NCI-H2081 (cell line): ENCODE results near the gene RAB3D.
"Not testable (repeated sequence)": the region's sequence is repeated elsewhere in the genome, so short reads cannot be mapped to it uniquely, and the experiment has no call there.

Experiments used
- DNase-seq, 2 experiments: peaks; one replicate each; lab custom pipeline; 2025; lab: John Stamatoyannopoulos, UW

Gene RAB3D

DNA sequence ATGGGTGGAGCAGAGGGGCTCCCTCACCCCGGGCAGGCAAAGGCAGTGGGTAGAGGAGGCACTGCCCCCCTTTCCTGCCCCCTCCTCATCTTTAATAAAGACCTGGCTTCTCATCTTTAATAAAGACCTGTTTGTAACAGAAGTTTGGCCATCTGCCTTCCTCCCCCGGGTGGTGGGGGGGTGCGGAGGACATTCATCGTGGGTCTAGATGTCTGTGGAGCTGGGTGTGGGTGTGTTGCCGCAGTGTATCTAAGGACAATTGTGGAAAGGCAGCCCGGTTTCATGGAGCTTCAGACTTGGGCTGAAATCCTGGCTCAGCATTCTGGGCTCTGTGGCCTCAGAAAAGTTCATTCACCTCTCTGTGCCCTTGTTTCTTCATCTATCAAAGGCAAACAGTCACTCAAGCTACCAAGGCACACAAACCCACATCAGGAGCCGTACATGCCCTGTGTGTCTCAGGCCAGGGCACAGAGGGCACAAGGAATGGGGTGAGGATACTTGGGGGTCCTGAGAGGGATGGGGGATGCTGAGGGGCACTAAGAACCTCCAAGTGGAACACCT lies 26.2 kb upstream of the RAB3D start:
- no peak for DNase-seq

DNA sequence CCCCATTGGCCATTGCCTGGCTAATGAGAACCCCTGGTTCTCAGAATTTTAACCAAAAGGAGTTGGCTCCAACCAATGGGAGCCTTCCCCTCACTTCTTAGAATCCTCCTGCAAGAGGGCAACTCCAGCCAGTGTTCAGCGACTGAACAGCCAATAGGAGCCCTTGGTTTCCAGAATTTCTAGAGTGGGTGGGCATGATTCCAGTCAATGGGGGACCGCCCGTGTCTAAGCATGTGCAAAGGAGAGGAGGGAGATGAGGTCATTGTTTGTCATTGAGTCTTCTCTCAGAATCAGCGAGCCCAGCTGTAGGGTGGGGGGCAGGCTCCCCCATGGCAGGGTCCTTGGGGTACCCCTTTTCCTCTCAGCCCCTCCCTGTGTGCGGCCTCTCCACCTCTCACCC lies 25.5 kb upstream of the RAB3D start:
- DNase-seq: no peak

DNA sequence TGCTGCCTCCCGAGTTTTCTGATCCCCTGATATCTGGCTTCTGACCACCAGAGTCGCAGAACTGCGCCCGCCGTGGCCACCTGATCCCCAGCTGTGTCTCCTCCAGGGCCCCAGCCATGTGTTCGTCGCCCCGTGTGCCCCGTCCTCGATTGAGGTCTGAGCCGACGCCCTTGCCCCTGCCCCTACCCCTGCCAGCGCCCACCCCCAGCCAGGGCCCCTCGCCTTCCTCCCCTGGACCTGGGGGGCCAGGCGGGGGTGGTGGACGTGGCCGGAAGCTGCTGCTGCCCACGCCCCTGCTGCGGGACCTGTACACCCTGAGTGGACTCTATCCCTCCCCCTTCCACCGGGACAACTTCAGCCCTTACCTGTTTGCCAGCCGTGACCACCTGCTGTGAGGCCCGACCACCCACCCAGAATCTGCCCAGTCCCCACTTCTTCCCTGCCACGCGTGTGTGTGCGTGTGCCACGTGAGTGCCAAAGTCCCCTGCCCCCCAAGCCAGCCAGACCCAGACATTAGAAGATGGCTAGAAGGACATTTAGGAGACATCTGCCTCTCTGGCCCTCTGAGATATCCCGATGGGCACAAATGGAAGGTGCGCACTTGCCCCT lies 24.9 kb upstream of the RAB3D start:
- DNase-seq: no peak

DNA sequence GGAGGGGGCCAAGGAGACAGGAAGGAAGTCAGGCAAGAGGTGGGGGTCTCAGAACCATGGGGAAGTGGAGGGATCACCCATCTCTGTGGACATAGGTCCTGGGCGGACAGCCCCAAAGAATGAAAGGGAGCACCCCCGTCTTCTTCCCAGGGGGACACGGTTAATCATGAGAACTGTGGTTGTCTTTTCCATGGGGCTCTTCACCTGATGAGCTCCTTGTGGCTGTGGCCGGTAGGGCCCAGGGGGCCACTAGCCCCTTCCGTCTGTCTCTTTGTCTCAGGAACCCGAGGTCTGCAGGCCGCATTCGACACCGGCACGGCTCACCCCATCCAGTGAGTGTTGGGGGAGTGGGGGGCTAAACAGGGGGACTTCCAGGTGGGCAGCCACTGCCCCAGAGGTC lies 24.4 kb upstream of the RAB3D start:
- no peak for DNase-seq

DNA sequence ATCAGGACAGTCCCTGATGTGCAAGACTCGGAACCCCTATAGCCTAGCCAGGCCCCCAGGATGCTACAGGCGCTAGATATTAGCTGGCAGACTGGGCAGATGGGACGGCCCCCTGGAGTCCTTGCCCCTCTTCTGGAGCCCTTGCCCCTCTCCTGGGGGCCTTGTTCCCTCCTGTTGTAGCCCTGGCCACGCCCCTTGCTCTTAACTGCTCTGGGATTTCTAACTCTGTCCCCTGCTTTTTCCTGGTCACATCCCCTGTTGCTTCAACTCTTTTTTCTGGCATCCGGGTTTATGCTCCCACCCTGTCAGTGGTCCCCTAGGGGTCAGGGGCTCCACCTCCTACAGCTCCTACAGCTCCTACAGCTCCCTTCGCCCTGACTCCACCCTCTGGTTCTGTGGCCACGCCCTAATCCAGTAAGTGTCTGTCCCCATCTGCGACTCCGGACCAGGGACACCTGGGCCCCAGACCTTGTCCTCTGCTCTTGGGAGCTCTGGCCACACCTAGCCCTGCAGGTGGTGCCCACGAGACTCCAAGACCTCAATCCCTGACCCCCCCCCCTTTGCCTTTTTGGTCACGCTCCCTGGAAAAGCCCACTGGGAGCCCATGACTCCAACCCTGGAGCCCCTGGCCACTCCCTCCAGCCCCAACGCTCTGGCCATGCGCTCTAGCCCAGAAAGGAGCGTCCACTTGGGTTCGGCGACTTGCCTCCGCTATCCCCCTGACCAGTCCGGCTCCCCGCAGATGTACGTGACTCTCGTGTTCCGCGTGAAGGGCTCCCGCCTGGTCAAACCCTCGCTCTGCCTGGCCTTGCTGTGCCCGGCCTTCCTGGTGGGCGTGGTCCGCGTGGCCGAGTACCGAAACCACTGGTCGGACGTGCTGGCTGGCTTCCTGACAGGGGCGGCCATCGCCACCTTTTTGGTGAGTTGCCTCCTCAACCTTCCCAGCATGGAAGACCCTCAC lies 22.6 kb upstream of the RAB3D start:
- DNase-seq: no peak

DNA sequence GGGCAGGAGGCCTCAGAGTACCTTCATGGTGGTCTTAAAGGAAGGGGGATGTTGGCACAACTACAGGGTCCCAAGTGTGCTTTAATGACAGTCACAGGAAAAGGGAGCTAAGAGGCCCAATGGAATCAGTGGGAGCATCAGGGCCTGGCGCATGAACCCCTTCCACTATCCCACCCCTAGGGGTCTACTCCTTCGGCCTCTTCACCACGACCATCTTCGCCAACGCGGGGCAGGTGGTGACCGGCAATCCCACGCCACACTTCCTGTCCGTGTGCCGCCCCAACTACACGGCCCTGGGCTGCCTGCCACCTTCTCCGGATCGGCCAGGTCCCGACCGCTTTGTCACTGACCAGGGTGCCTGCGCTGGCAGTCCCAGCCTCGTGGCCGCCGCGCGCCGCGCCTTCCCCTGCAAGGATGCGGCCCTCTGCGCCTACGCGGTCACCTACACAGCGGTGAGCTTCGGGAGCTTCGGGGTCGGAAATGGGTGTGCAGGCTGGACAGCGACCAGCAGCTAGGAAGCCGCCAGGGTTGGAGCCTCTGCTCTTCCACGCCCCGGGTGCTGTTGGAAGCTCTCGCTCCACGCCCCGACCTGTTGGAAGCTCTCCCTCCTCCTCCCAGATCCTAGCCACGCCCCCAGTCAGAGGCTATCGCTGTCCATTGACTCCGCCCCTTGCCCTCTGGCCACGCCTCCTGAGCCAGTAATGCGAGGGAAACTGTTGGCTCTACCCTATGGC lies 21.7 kb upstream of the RAB3D start:
- no peak for DNase-seq

DNA sequence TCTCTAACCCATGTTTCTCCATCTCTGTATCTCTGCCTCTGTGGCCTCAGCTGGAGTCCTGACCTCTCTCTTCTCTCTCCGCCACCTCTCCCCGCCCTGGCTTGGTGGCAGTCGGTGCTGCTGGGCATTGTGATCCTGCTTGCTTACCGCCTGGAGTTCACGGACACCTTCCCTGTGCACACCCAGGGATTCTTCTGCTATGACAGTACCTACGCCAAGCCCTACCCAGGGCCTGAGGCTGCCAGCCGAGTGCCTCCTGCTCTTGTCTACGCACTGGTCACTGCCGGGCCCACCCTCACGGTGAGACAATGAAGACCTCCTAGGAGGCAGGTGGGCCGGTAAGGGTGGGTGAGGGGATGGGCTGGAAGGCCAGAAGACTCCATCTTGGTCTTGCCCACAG lies 20.0 kb upstream of the RAB3D start:
- DNase-seq: no peak

DNA sequence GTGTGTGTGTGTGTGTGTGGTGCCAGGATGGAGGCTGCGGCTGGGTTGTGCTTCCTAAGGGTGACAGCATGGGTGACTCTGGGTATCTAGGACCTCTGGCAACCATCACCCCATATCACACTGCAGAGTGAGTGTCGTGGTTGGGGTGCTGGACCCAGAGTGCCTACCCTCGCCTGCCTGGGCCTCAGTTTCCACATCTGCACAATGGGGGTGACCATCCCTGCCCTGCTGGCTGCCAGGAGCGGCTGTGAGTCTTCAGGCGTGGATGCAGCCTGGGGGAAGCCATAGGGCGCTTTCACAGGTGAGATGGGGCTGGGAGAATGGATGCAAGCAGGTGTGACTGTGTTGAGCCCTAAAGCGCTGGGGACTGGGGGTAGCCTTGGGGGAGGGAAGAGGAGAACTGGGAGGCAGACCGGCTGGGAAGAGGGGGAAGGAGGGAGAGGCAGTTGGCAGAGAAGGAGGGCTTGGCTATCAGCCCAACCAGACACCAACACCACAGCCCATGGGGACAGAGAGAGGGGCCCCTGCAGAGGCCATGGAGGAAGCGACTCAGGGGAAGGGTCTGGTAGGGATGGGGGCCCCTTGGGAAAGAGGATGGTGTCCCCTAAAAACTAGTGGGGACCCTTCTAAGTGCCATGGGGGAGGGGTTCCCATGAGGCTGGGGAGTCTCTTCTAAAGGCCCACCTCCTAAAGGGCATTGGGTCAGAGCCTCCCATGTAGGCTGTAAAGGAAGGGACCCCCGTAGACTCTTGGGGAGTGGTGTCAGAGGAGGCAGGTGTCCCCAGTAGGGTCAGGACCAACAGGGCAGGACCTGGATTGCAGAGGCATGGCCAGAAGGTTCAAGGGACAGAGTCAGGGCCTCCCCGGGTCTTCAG lies 17.5 kb upstream of the RAB3D start:
- no peak for DNase-seq

DNA sequence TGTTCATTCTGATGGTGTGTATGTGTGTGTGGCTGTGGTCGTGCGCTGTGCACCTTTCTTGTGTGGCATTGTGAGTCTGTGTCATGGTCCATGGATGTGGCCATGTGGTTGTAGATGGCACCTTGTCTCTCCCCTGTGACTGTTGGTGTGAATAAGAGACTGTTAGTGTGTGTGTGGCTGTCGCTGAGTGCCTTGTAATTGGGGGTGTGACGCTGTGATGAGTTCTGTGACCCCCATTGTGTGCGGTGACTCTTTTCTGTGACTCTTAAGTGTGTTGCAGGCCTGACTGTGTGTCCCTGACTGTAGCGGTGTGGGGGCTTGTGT lies 16.6 kb upstream of the RAB3D start:
- no peak for DNase-seq

DNA sequence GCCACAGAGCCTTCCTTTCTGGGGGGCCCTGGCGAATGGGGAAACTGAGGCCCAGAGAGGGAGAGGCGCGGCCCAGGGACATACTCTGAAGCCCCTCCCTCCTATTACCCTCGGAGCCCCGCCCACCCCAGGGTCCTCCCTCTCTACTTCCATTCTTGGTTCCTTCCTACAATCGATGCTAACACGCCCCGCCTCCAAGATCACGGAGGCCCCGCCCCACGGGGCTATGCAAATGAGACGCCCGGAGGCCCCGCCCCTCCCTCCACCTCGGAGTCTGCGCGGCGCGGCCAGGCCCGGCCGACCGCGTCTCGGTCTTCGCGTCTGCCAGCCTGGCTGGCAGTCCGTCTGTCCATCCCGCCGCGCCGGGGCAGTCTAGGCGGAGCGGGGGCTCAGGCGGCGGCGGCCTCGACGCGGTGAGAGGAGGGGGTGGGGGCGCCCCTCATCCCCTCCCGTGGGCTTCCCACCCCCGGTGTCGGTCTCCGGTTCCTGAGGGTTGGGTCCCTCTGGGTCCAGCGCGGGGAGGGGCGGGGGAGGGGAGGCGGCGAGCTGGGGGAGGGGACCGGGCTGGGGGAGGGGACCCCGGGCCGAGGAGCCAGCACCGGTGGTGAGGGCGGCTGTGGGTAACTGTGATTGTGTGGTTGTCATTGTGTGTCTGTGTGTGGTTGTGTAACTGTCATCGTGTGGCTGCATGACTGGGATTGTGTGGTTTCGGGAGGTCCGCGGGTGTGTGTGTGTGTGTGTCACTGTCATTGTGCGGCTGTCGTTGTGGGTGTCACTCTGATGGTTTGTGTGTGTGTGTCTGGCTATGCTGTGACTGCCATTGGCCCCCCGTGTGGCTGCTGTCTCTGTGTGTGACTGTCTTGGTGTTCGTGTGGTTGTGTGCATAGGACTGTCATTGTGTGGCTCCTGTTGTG lies 16.0 kb upstream of the RAB3D start, which contains the start of gene PLPPR2:
TSS of gene PLPPR2 (plus strand) at position 273 of the 914 bp plus-strand sequence. CDS start 2,242 bp downstream, outside the sequence.
- DNase-seq: peak; percentile 79 to 86

DNA sequence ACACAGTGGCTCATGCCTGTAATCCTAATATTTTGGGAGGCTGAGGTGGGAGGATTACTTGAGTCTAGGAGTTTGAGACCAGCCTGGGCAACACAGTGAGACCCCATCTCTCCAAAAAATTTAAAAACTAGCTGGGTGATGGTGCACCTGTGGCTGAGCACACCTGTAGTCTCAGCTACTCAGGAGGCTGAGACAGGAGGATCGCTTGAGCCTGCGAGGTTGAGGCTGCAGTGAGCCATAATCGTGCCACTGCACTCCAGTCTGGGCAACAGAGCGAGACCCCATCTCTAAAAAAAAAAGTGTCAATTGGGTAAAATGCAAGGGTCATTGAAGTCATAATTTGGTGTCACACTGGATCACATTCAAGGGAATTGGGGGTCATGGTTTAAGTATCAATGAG lies 14.6 kb upstream of the RAB3D start:
- DNase-seq: not testable (repeated sequence)

DNA sequence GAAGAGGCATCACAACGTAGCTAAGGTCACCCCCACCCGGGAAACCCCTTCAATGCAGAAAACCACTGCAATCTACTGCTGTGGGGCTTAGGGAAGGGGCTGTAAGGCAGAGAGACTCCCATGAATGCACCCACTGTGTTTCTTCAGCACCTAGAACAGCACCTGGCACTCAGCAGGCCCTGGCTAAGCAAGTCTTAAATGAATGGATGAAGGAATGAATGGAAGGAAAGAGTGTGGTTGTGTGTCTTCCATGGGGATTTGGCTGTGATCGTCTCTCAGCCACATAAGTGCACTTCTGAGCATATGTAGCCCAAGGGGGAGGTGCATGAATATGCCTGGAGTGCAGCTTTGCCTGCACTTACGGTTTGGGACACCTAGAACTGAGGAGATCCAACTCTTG lies 9.7 kb upstream of the RAB3D start:
- no peak for DNase-seq

DNA sequence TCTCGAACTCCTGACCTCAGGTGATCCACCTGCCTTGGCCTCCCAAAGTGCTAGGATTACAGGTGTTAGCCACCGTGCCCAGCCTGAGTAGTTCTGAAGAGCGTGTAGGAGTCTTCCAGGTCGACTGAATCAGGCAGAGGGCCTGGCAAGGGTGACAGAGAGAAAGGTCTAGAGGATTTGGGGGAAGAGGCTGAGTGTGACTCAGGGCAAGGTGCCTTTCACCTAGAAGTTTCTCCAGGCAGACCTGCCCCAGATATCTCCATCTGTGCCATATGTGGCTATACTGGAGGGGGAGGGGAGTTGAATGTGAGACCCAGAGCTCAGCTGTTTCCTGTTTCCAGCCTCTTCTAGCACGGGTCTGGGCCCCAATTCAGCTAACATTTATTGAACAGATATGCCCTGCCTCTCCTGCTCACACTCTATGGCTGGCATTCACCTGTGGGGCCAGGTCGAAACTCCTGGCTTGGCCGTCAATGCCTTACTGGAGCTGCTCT lies 8.1 kb upstream of the RAB3D start:
- DNase-seq: no peak

DNA sequence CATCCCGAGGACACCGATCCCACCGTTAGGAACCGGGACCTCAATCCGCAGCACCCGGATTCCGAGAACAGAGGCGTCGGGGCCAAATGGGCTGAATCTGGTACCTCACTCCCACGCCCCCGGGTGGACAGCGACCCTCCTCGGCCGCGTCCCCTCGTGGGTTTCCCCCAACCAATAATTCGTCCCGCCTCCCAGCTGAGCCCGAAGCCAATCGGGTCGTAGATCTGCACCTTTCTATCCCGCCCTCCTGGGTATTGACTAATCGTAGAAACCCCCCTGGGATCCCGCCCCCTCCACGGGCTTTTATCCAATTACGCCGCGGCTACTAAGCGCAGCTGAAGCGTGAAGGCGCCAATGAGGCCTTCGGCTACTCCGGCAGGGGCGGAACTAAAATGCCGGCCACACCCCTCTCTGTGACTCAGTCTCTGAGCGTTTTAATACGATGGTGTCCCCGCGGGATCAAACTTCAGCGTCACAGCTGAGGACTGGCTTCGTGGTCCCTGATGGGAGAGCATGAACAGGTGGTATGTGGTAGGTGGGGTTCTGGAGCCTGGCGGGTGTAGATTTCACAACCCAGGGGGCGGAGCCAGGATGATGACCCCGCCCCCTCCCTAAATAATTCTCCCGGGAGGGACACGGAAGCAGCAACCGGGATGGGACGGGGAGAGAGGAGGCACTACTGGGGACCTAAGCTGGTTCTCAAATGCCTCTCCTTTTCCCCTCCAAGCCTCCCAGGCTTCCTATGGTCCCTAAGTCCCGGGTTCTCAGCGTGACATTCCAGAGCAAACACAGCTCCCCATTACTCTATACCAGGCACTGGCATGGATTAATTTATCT lies 6.9 kb upstream of the RAB3D start, which contains the start of the genes CCDC159 and TMEM205:
TSS of gene CCDC159 (plus strand) at position 416 of the 837 bp plus-strand sequence. CDS start at position 504, 88 bp downstream.
TSS of gene TMEM205 (minus strand) at position 165 of the 837 bp plus-strand sequence. CDS start 649 bp downstream, outside the sequence.
- DNase-seq: peak; percentile 98

DNA sequence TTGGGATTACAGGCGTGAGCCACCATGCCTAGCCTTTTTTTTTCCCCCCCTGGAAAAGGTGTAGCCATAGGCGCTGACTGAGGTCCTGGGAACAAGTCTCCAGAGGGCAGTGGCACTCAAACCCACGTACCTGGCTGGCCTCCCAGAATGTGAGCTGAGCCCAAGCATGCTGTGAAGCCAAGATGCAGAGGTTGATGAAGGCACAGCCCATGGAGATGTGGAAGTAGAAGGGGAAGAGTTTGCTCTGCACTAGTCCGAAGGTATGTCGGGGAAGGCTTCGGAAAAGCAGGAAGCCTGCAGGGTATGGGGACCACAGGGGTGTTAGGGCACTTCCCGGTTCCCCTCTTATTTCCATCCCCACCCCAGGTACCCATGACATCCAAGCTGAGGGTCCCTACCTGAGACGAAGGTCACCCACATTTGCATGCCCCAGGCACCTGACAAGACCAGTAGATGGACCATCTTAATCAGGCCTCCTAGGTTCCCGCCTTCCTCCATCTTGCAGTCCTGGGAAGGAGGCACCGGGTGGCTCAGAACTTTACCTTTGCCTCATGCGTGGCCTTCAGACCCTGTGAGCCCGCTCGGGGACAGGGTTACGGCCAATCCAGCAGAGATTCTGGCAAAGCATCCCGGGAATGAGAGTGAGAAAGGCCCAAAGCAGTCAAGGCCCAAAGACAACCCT lies 5.8 kb upstream of the RAB3D start:
- no peak for DNase-seq

DNA sequence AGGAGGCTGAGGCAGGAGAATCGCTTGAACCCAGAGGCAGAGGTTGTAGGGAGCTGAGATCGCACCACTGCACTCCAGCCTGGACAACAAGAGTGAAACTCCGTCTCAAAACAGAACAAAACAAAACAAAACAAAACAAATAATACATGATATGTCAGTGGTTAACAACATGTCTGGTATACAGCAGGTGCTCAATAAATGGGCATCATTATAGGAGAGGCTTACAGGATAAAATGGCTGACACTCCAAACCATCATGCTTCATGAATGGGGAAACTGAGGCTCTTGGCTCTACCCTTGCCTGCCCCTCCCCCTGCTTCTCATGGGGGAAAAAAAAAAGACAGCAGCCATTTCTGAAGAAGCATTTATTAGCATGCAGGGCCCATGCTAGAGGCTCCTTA lies 3.0 kb upstream of the RAB3D start:
- no peak for DNase-seq

DNA sequence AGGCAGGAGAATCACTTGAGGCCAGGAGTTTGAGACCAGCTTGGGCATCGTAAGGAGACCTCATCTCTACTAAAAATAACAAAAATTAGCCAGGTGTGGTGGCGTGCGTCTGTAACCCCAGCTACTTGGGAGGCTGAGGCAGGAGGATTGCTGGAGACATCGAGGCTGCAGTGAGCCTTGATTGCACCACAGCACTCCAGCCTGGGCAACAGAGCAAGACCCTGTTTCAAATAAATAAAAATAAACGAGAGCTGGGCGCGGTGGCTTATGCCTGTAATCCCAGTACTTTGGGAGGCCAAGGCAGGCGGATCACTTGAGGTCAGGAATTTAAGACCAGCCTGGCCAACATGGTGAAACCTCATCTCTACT lies 626 bp upstream of the RAB3D start:
- DNase-seq: not testable (repeated sequence)

DNA sequence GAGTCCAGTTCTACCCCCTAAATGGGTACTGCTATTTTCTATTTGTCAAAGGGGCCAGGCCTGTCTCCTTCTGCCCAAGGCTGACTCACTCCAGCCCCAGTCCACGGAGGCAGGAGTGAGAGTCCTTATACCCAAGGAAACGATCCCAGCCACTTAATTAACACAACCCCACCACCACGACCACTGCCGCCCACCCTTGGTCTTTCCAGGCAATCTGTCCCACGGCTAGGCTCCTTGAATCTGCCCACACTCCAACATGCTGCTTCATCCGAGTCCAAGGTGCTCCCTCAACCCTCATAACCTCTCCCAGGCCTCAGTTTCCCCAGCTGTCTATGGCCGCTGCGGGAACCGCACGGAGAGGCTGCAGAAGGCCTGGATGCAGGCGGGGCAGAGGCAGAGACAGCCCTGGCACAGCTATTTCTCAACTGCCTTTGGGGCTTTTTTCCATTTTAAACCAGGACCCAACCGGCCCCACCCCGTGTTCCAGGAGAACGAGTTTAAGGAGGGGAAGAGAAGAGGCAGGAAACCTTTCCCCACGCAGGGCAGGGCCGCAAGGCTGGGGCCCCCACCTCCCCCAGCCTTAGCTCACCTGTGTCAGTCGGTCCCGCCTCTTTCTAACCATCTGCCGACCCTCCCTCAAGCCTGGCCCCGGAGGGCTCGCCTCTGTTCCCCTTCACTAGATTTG lies 746 bp downstream of the RAB3D start:
- no peak for DNase-seq
